OCI-LY1 (cell line): ENCODE data around the gene SPSB4.

ENCODE experiments used
- EZH2 ChIP-seq: fragments of 200-600 bp; sonication (generic), shearing (Covaris generic); IDR thresholded peaks from 2 replicates; pipeline ENCODE4 v1.8.0; 2017; ENCODE audit warnings: borderline replicate concordance, mixed run types, mild to moderate bottlenecking, antibody characterized with exemption, low read length, moderate library complexity, mixed read lengths
- TF ChIP-seq, protein P1 (sequence below): fragments of 200-600 bp; sonication (generic), shearing (Covaris generic); IDR thresholded peaks from 2 replicates; pipeline ENCODE4 v1.5.1; 2017; ENCODE audit warnings: mild to moderate bottlenecking, antibody characterized with exemption, low read length, moderate library complexity, mixed read lengths

DNA sequence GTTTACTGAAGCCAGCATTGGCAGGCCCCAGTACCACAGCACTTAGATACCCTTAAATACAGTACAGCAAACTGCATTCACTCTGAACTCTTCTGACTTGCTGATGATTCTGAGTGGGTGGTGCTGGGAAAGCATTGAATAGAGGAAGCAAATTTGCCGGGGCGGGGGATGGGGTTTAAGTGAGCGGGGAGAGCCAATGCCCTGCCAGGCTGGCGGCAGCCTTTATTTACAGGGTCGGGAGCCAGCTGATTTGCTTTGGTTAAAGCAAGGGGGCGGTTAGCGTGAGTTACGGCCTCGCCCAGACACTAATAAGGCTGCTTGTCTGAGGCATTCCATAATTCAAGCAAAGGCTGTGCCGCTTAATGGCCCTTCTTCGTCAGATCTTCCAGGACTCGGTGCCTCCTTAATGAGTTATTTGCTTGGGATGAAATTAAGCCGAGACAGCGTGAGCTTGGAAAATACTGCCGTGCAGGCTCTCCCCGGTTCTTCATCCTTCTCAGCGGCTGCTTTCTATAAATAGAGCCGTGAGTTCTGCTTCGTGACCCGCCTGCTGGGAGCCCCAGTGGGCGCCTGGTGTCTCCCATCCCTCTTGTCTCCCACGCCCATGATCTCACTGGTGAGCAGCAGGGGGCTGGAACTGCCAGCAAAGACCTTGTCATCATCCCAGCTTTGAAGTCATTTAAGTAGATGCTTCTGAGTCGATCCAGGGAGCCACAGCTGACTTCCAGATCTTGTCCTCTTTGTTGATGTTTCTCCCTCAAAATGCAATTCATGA lies 25.8 kb downstream of the SPSB4 start:
- TF ChIP-seq EZH2: no peak
- TF ChIP-seq, protein P1, sequence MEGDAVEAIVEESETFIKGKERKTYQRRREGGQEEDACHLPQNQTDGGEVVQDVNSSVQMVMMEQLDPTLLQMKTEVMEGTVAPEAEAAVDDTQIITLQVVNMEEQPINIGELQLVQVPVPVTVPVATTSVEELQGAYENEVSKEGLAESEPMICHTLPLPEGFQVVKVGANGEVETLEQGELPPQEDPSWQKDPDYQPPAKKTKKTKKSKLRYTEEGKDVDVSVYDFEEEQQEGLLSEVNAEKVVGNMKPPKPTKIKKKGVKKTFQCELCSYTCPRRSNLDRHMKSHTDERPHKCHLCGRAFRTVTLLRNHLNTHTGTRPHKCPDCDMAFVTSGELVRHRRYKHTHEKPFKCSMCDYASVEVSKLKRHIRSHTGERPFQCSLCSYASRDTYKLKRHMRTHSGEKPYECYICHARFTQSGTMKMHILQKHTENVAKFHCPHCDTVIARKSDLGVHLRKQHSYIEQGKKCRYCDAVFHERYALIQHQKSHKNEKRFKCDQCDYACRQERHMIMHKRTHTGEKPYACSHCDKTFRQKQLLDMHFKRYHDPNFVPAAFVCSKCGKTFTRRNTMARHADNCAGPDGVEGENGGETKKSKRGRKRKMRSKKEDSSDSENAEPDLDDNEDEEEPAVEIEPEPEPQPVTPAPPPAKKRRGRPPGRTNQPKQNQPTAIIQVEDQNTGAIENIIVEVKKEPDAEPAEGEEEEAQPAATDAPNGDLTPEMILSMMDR: no peak
